Muscle of back (tissue), 11 donors: Measurements from ENCODE around the gene TCF3. TPM values are rescaled to one million over a fixed set of nuclear protein-coding genes. Genes with fewer than 3 reads are reported as not detected.

ENCODE experiments used
- DNase-seq, 3 donors: peaks; one replicate each; pipeline versions ENCODE4 v3.0.0 to v3.0.0-alpha.2; 2013
- polyA plus RNA-seq, 10 donors: library from polyadenylated mRNA; unstranded; fragments of 120-200 nt; gene quantifications; one replicate each; pipeline ENCODE4 v1.2.1, GENCODE V29; 2013; ENCODE audit not compliant: insufficient read length in 10 of 10

The TCF3 gene
- polyA plus RNA-seq, 10 donors = 101 to 150 (median 115) TPM

- no peak for DNase-seq
Observed at GRCh38 chr19:1612114-1613086, 40.0 kb downstream of the TCF3 start.

DNA sequence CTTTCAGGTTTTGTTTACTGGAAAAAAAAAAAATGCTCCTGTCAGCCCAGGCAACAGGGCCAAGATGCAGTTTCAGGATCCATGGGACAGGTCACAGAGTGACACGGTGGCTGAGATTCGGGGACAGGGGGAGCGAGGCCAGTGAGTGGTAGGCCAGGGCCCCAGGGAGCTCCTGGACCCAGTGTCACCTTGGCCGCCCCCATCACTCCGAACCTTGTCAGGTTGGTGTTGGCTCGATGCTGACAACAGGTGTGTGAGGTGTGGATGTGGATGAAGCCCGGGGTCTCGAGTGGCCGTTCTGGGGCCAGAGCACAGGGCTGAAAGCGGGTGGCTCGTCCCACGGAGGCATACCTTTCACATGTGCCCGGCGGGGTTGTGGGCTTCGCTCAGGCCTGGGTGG, 41.1 kb downstream of the TCF3 start:
- no peak for DNase-seq

- DNase-seq = no peak
Observed at GRCh38 chr19:1610579-1610978, 41.8 kb downstream of the TCF3 start.

DNA sequence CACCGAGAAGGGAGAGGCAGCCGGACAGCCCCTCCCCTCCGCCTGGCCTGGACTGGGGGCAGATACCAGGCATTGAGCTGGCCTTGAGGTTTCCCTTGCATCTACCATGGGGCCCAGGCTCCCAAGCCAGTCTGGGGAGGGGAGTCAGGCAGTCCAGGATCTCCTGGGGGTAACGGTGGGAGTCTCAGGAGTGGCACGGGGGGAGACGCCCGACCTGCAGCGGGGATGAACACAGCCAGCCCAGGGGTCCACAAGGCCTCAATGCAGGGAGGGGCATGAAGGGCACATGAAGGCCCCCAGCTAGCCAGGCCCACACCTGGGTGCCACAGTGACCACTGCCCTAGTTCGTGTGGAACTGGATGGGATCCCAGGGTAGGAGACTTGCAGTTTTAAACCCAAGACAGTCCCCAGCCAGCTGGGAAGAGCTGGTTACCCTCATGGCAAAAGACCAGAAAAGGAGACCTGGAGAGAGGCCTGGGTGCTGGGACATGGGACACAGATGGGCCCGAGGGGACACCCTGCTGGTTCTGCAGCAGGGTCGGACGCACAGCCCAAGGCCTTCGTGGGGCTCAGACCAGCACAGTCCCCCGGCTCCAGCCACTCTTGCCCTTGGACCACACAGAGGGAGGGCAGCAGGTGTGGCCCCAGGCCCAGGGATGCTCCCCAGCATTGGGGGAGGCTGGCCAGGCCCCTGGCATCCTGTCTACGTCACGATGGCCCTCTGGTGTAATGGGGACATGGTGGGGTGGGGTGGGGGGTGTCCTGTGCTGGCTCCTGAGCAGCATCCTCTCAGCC, 42.5 kb downstream of the TCF3 start:
- DNase-seq = no peak

DNA sequence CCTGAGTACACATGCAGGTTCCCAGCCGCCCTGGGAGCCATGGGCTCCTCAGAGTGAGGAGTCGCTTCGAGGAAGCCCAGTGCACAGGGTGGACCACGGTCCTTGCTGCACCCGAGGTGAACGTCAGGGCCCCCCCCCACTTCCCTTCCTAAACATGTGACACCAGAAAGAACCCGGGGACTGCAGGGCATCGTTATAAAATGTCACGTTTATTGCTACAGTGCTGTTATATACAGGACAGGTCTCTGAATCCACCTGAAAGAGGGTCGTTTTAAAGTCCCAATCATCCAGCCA, 43.4 kb downstream of the TCF3 start:
- DNase-seq = no peak

DNA sequence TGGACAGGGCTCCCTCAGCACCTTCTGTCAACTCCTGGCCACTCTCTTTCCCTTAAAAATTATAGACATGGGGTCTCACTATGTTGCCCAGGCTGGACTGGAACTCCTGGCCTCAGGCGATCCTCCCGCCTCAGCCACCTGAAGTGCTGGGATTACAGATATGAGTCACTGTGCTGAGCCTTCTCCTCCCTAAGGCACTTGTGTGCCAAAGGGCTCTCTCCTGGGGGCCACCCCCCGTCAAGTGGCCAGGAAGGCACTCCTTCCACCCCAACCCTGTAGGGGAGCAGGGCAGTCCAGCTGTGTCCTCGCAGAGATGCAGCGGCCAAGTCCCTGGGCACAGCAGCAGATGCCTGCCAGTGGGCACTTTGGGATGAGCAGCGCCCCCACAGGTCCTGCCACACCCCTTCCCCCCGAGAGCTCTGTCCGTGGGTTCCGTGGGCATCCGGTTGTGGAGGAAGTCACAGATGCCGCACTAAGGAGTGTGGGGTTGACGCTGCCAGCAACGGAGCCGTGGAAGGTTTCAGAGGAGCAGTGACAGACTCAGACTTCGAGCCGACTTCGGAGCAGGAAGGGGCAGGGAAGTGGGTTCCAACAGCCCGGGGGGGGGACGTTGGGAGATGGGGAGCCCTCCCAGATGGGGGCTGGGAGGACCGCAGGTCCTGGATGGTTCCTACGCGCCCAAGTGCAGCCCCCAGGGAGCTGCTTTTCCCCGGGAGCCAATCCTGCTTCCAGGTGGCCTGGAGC, 43.9 kb downstream of the TCF3 start:
- no peak for DNase-seq

DNA sequence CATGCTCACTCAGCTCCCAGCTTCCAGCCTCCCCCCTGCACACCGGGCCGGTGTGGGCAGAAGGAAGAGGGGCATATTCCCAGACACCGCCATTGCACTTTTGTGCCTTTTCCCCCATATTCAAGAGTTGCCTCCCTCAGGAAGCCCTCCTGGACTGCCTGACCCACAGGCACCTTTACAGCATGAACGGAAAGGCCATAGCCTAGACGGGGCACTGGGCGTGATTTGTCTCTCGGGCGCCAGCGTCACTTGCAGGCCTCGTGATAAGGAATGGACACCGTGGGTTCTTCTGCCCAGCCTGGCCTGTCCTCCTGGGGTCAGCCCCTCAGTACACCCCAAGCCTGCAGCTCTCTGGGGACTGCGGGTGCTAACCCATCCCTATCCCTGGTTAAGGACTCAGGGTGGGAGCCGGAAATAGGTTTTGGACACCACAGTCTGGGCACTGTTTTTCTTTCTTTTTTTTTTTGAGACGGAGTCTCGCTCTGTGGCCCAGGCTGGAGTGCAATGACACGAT, 46.2 kb downstream of the TCF3 start:
- no peak for DNase-seq

DNA sequence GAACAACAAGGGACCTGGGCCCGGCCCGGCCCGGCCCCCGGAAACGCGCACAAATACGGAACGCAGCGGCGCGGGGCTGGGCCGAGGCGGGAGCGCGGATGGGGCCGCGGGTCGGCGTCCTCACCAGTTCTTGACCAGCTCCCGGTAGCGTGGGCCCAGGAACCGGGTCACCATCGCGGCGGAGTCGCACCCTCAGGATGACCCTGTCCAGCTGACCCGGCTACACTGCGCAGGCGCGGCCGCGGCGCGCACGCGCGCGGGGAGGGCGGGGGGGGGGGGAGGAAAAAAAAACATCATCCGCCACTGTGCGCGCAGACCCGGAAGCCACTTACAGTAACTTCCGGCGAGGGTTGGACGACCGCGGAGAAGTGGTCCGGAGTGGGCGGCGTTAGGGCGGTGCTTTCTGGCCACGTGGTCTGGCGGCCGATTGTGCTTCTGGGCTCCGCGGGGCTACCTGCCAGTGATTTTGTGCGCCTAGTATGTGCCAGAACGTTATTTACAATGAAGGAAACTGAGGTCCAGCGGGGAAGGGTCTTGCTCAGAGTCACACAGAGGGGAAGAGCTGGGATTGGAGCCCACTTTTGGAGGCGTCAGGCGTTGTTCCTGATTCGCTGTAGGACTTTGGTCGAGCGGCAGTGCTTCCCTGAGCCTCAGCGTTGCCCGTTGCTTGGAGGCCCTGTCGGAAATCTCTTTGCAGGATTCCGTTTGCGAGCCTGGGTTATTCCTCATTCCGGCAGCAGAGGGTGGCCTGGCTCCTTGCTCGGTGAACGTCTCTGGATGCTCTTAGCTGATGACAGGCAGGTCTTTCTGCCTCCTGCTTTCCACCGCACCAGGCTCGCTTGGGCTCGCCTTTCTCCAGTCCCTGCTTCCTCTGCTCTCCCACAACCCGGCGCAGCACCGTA, 46.9 kb downstream of the TCF3 start, which contains the start of gene UQCR11:
UQCR11 (minus strand) TSS at position 227 of the 902 bp plus-strand sequence; CDS start at position 174, 53 bp downstream.
- peak; percentile 95 to 99 (median 95) for DNase-seq

- DNase-seq = no peak
Observed at GRCh38 chr19:1602091-1602707, 50.2 kb downstream of the TCF3 start.

DNA sequence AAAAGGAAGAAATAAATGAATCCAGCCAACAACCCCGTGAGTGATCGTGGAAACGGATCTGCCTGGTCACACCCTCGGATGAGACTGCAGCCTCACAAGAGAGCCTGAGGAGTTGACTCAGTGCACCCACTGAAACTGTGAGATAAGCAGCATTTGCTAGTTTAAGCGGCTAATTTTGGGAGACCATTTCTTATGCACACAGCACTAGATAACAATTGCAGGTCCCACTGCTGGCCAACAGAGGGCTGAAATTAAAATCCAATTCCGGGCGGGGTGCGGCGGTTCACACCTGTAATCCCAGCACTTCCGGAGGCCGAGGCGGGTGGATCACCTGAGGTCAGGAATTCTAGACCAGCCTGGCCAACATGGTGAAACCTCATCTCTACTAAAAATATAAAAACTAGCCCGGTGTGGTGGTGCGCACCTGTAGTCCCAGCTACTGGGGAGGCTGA, 50.8 kb downstream of the TCF3 start:
- DNase-seq = no peak

DNA sequence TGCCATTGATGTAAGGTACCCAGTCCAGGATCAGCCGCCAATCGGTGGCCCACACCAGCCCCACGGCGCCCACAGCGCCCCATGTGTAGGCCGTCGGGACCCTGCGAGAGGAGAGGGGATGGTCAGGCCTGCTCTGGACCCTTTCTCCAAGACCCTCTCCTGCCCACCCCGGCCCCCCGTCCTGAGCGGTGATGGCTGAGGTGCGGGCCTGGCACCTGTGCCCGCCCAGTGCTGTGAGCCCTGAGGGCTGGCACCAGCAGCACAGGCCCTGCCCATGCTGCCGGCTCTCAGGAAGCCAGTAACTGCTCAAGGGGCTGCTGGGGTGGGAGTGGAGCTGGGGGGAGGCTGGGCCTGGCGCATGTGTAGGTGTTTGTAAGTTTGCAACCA, 53.0 kb downstream of the TCF3 start:
- no peak for DNase-seq

DNA sequence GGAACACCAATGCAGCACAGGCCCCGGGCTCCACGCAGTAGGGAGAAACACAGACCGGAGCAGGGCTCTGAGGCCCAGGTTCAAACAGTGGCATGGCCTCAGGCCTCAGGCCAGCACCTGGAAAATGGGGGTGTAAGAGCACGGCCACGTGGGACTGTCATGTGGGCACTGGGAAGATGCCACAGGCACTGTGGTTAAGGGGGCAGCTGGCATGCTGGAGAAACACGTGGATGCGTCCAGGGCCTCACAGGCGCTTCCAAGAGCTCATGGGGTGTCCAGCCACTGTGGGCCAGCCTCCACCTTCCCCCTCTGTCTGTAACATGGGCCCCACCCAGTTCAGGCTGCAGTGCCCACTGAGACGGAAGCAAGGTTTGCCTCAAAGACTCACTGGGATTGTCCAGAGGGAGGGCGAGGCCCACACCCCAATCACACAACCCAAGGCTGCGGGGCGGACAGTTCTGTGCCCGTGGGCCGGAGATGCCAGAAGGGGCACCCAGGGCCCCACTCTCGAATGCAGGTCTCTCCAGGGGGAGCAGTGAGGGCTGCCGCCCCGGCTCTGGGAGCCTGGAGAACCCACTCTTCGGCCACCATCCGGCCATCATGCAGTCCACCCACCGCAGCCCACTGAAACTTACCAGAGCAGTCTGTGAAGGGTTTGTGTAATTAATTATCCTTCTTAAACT, 53.5 kb downstream of the TCF3 start:
- DNase-seq = no peak

- DNase-seq = no peak
Observed at GRCh38 chr19:1593501-1593772, 59.0 kb downstream of the TCF3 start.

- peak; percentile 92 to 96 (median 95) for DNase-seq
Observed at GRCh38 chr19:1592755-1593500, 59.5 kb downstream of the TCF3 start, which contains the start of gene MBD3. MBD3 (minus strand) TSS chr19:1592865; CDS start chr19:1592631, 234 bp downstream.

DNA sequence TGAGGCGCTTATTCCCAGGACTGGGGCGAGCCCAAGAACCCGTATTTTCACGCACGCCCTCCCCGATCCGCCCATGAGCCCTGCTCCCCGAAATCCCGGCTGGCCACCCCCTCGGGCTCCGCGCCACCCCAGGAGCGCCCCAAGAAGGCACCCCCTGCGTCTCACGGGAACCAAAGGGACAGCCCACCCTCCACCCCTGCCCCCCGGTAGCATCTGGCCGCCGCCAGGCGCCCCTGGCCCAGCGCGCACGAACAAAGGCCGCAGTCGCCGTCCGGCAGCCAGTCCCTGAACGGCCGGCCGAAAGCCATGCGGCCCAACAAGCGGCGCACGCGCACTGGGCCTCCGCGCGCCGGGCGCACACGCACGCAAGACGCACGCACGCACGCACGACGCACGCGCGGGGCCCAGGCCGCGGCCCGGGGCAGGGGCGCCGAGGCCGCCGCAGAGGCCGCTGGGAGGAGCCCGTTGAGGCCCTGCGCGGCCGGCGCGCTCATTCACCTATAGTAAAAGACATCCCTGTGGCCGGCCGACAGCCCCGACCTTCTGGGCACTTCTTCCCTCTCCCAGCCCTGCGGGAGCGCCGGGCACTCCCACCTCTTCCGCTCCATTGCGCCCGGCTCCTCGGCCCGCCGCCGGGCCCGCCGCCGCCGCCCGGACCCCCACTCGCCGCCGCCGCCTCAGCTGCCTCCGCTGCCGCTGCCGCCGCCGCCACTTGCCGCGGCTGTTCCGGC, 60.2 kb downstream of the TCF3 start:
- peak; percentile 92 to 95 (median 94) for DNase-seq

- DNase-seq = peak in 2 of 3 donors; percentile 19 to 57
Observed at GRCh38 chr19:1591421-1592023, 60.9 kb downstream of the TCF3 start.

DNA sequence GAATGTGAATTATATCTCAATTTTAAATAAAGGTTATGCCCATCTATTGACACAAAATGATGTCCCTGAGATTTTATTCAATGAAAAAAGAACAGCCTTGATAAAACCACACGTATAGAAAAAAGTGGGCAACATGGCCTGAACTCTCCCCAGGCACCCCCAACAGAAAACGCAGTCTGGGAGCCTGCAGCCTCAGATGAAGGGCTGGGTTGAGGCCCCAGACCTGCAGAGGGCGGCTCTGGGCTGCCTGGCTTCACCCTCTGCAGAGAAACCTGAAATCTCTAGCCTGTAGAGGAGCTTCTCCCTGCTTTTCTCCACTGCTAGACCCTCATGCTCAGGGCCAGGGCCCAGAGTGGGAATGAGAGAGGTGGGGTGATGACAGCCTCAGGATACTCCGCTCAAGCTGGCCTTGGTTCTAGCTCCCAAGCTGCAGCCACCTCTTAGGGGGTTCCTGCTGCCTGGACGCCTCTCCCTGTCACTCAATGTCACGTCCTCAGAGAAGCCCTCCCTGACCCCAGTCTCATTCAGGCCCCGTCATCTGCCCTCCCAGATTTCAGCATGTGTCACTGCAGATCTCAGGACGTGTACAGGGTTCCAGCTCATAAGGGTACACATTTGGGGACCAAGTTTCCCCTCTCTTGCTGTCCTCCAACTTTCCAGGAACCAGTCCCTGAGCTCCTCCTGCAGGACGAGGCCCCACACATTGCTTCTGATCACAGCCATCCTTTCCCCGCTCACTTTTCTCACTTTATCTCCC, 61.6 kb downstream of the TCF3 start:
- no peak for DNase-seq
